GM18526 (cell line): ENCODE measurements around the gene IVL.

Experiments used
- POLR2A ChIP-seq: IDR thresholded peaks from 3 replicates; pipeline ENCODE4 v1.6.1; 2011; ENCODE audit not compliant: insufficient read length; ENCODE audit errors: extremely low read depth

Gene IVL

GRCh38 chr1:152884085-152884484 lies 24.3 kb upstream of the IVL start:
- no peak for TF ChIP-seq POLR2A

- no peak for TF ChIP-seq POLR2A
Measured at GRCh38 chr1:152884506-152884905, 23.8 kb upstream of the IVL start.

GRCh38 chr1:152884966-152885624 lies 23.3 kb upstream of the IVL start:
- no peak for TF ChIP-seq POLR2A

GRCh38 chr1:152886085-152886484 lies 22.3 kb upstream of the IVL start:
- TF ChIP-seq POLR2A: no peak

GRCh38 chr1:152886758-152887409 lies 21.5 kb upstream of the IVL start:
- no peak for TF ChIP-seq POLR2A

GRCh38 chr1:152888126-152888525 lies 20.2 kb upstream of the IVL start:
- TF ChIP-seq POLR2A: no peak

- TF ChIP-seq POLR2A: no peak
Measured at GRCh38 chr1:152899027-152899426, 9.3 kb upstream of the IVL start.

- TF ChIP-seq POLR2A: no peak
Measured at GRCh38 chr1:152899883-152900282, 8.5 kb upstream of the IVL start.

GRCh38 chr1:152901631-152902030 lies 6.7 kb upstream of the IVL start:
- TF ChIP-seq POLR2A: no peak

- no peak for TF ChIP-seq POLR2A
Measured at GRCh38 chr1:152902636-152903035, 5.7 kb upstream of the IVL start.

GRCh38 chr1:152904688-152905440 lies 3.5 kb upstream of the IVL start:
- TF ChIP-seq POLR2A: no peak

GRCh38 chr1:152906023-152906565 lies 2.3 kb upstream of the IVL start:
- no peak for TF ChIP-seq POLR2A

GRCh38 chr1:152909206-152909605 lies 860 bp downstream of the IVL start:
- TF ChIP-seq POLR2A: no peak

GRCh38 chr1:152912471-152912870 lies 4.1 kb downstream of the IVL start:
- no peak for TF ChIP-seq POLR2A

- TF ChIP-seq POLR2A: no peak
Measured at GRCh38 chr1:152912900-152913299, 4.6 kb downstream of the IVL start.

GRCh38 chr1:152917794-152918193 lies 9.4 kb downstream of the IVL start:
- no peak for TF ChIP-seq POLR2A
